ENCODE measurements around the gene NR4A3.
A peak's percentile ranks its signal among the peaks of the same experiment; 100 is the strongest.

The NR4A3 gene

GRCh38 chr9:99820685-99821395 lies 845 bp upstream of the NR4A3 start:
- Histone ChIP-seq H3K27ac (ENCODE audit: low read length) (no peak overlapping the region), H3K36me3 (ENCODE audit: insufficient read depth, low read length) (no peaks in the 10 kb centered on the region; the same call in 1 of the 2 replicates), H2AFZ (ENCODE audit: low read depth, low read length) (peak overlapping the region; percentile 62), H3K79me2 (ENCODE audit: insufficient read depth, low read length) (no peaks in the 10 kb centered on the region), H4K20me1 (ENCODE audit: insufficient read depth, low read length) (peaks cover 36% of the 10 kb centered on the region), H3K4me2 (ENCODE audit: insufficient read depth, low read length) (peak overlapping the region; percentile 96), H3K4me3 (ENCODE audit: low read depth in 1 of 2, low read length in 2 of 2) (peak overlapping the region; percentile 33 to 64; a peak in 3 of 4 replicates), H3K9me3 (ENCODE audit: insufficient read depth, low read length, severe bottlenecking) (no peaks in the 10 kb centered on the region), H3K4me1 (ENCODE audit: insufficient read depth, low read length) (peaks cover 50% of the 10 kb centered on the region), H3K9ac (ENCODE audit: low read depth, low read length) (peak overlapping the region; percentile 47; the same call in 1 of the 2 replicates), H3K27me3 (ENCODE audit: insufficient read depth, low read length, poor library complexity) (peaks cover 57% of the 10 kb centered on the region)
- ATAC-seq (ENCODE audit: insufficient read depth, low read depth), result no peak
- DNase-seq, result peak; percentile 25
- TF ChIP-seq CTCF (IDR thresholded peaks at IDR 0.05; ENCODE audit: borderline replicate concordance, extremely low read depth, low read length, poor library complexity, severe bottlenecking) (no peak), EZH2 (IDR thresholded peaks at IDR 0.05; ENCODE audit: borderline replicate concordance, low read depth, low read length, severe bottlenecking) (peak; percentile 53)

- no peak for TF ChIP-seq CTCF (IDR thresholded peaks at IDR 0.05; ENCODE audit: borderline replicate concordance, extremely low read depth, low read length, poor library complexity, severe bottlenecking)
- TF ChIP-seq EZH2 (IDR thresholded peaks at IDR 0.05; ENCODE audit: borderline replicate concordance, low read depth, low read length, severe bottlenecking), result peak; percentile 89
- Histone ChIP-seq H3K9ac (ENCODE audit: low read depth, low read length) (peak overlapping the region; percentile 47; the same call in 1 of the 2 replicates), H3K27ac (ENCODE audit: low read length) (no peak overlapping the region), H4K20me1 (ENCODE audit: insufficient read depth, low read length) (peaks cover 36% of the 10 kb centered on the region), H3K79me2 (ENCODE audit: insufficient read depth, low read length) (no peaks in the 10 kb centered on the region), H2AFZ (ENCODE audit: low read depth, low read length) (peak overlapping the region; percentile 61), H3K4me2 (ENCODE audit: insufficient read depth, low read length) (peak overlapping the region; percentile 96), H3K9me3 (ENCODE audit: insufficient read depth, low read length, severe bottlenecking) (no peaks in the 10 kb centered on the region), H3K4me1 (ENCODE audit: insufficient read depth, low read length) (peaks cover 50% of the 10 kb centered on the region), H3K27me3 (ENCODE audit: insufficient read depth, low read length, poor library complexity) (peaks cover 57% of the 10 kb centered on the region), H3K36me3 (ENCODE audit: insufficient read depth, low read length) (no peaks in the 10 kb centered on the region; the same call in 1 of the 2 replicates), H3K4me3 (ENCODE audit: low read depth in 1 of 2, low read length in 2 of 2) (peak overlapping the region; percentile 26 to 64; a peak in 3 of 4 replicates)
- peak; percentile 67 for DNase-seq
- peak; percentile 41 for ATAC-seq (ENCODE audit: insufficient read depth, low read depth)
These were observed 572 bp downstream of the NR4A3 start for GRCh38 chr9:99822109-99822805.

- Histone ChIP-seq H3K79me2 (ENCODE audit: insufficient read depth, low read length) (no peaks in the 10 kb centered on the region), H3K9ac (ENCODE audit: low read depth, low read length) (peak overlapping the region; percentile 47; the same call in 1 of the 2 replicates), H3K27me3 (ENCODE audit: insufficient read depth, low read length, poor library complexity) (peaks cover 62% of the 10 kb centered on the region), H4K20me1 (ENCODE audit: insufficient read depth, low read length) (peaks cover 36% of the 10 kb centered on the region), H3K27ac (ENCODE audit: low read length) (no peak overlapping the region), H3K4me3 (ENCODE audit: low read depth in 1 of 2, low read length in 2 of 2) (peak overlapping the region in 1 of 2 experiments; percentile 64; a peak in 3 of 4 replicates), H2AFZ (ENCODE audit: low read depth, low read length) (no peak overlapping the region), H3K36me3 (ENCODE audit: insufficient read depth, low read length) (no peaks in the 10 kb centered on the region; the same call in 1 of the 2 replicates), H3K4me2 (ENCODE audit: insufficient read depth, low read length) (peak overlapping the region; percentile 96), H3K4me1 (ENCODE audit: insufficient read depth, low read length) (peaks cover 50% of the 10 kb centered on the region), H3K9me3 (ENCODE audit: insufficient read depth, low read length, severe bottlenecking) (no peaks in the 10 kb centered on the region)
- DNase-seq (no peak), ATAC-seq (ENCODE audit: insufficient read depth, low read depth) (no peak)
- TF ChIP-seq CTCF (IDR thresholded peaks at IDR 0.05; ENCODE audit: borderline replicate concordance, extremely low read depth, low read length, poor library complexity, severe bottlenecking) (no peak), EZH2 (IDR thresholded peaks at IDR 0.05; ENCODE audit: borderline replicate concordance, low read depth, low read length, severe bottlenecking) (peak; percentile 71)
These were observed 1.3 kb downstream of the NR4A3 start for GRCh38 chr9:99822806-99823591.

Data from DND-41 (cell line).